Rectal smooth muscle tissue (tissue), 1 donor: Measurements from ENCODE around the gene TCL1A.
"Not testable (repeated sequence)": the region's sequence is repeated elsewhere in the genome, so short reads cannot be mapped to it uniquely, and the experiment has no call there.

ENCODE experiments used
- H3K27ac ChIP-seq: one replicate; pipeline ENCODE4 v1.7.0; 2013; ENCODE audit warnings: low read depth, low read length, inconsistent platforms
- H3K27me3 ChIP-seq: one replicate; pipeline ENCODE4 v1.7.0; 2013; ENCODE audit warnings: low read length; ENCODE audit not compliant: control insufficient read depth, insufficient read depth
- H3K36me3 ChIP-seq: one replicate; pipeline ENCODE4 v1.7.0; 2013; ENCODE audit warnings: low read length; ENCODE audit not compliant: control insufficient read depth, insufficient read depth
- H3K4me1 ChIP-seq: one replicate; pipeline ENCODE4 v1.7.0; 2013; ENCODE audit warnings: low read length; ENCODE audit not compliant: control insufficient read depth, insufficient read depth
- H3K4me3 ChIP-seq: one replicate; pipeline ENCODE4 v1.7.0; 2013; ENCODE audit warnings: low read length
- H3K9ac ChIP-seq: one replicate; pipeline ENCODE4 v1.7.0; 2013; ENCODE audit warnings: low read length

Gene TCL1A

GRCh38 chr14:95665530-95665929, 48.4 kb downstream of the TCL1A start:
- H3K4me1 ChIP-seq, H3K9ac ChIP-seq, H3K27me3 ChIP-seq, H3K27ac ChIP-seq, H3K4me3 ChIP-seq, H3K36me3 ChIP-seq: not testable (repeated sequence)

- no peak overlapping the region for H3K4me3 ChIP-seq
- no peaks in the 10 kb centered on the region for H3K27me3 ChIP-seq
- no peak overlapping the region for H3K27ac ChIP-seq
- H3K9ac ChIP-seq: no peak overlapping the region
- no peaks in the 10 kb centered on the region for H3K4me1 ChIP-seq
- H3K36me3 ChIP-seq: no peaks in the 10 kb centered on the region
Measured at GRCh38 chr14:95664546-95664945, 49.4 kb downstream of the TCL1A start.

GRCh38 chr14:95664066-95664465, 49.9 kb downstream of the TCL1A start:
- no peak overlapping the region for H3K9ac ChIP-seq
- H3K4me3 ChIP-seq: no peak overlapping the region
- no peak overlapping the region for H3K27ac ChIP-seq
- H3K27me3 ChIP-seq: no peaks in the 10 kb centered on the region
- H3K36me3 ChIP-seq: no peaks in the 10 kb centered on the region
- no peaks in the 10 kb centered on the region for H3K4me1 ChIP-seq

GRCh38 chr14:95663226-95663797, 50.6 kb downstream of the TCL1A start:
- Histone ChIP-seq H3K27me3 (no peaks in the 10 kb centered on the region), H3K4me3 (no peak overlapping the region), H3K4me1 (no peaks in the 10 kb centered on the region), H3K27ac (no peak overlapping the region), H3K36me3 (no peaks in the 10 kb centered on the region), H3K9ac (no peak overlapping the region)

- no peak overlapping the region for H3K9ac ChIP-seq
- no peak overlapping the region for H3K27ac ChIP-seq
- no peaks in the 10 kb centered on the region for H3K27me3 ChIP-seq
- no peaks in the 10 kb centered on the region for H3K36me3 ChIP-seq
- no peak overlapping the region for H3K4me3 ChIP-seq
- H3K4me1 ChIP-seq: no peaks in the 10 kb centered on the region
Measured at GRCh38 chr14:95662376-95663186, 51.3 kb downstream of the TCL1A start.

GRCh38 chr14:95660651-95661515, 53.0 kb downstream of the TCL1A start:
- H3K9ac ChIP-seq: no peak overlapping the region
- H3K4me3 ChIP-seq: no peak overlapping the region
- no peak overlapping the region for H3K27ac ChIP-seq
- H3K4me1 ChIP-seq: no peaks in the 10 kb centered on the region
- H3K36me3 ChIP-seq: no peaks in the 10 kb centered on the region
- H3K27me3 ChIP-seq: no peaks in the 10 kb centered on the region

GRCh38 chr14:95659990-95660385, 53.9 kb downstream of the TCL1A start:
- no peaks in the 10 kb centered on the region for H3K36me3 ChIP-seq
- H3K9ac ChIP-seq: no peak overlapping the region
- no peaks in the 10 kb centered on the region for H3K4me1 ChIP-seq
- H3K27ac ChIP-seq: no peak overlapping the region
- no peaks in the 10 kb centered on the region for H3K27me3 ChIP-seq
- H3K4me3 ChIP-seq: no peak overlapping the region
